Activated B cell treated with CpG ODN at 0.5 μM for 24 hours (primary cell): Measurements from ENCODE around the gene NAT14. TPM values are rescaled to one million over a fixed set of nuclear protein-coding genes. Genes with fewer than 3 reads are reported as not detected.

Source experiments
- ATAC-seq: fragments of 200-7000 bp; cut with Tn5 transposase; one replicate; pipeline ENCODE4 v1.10.0; 2021; ENCODE audit warnings: low read depth, mild to moderate bottlenecking, moderate library complexity
- CTCF ChIA-PET: fragments of 350-600 bp; sonication (Branson Sonifier 250); formaldehyde crosslinking; loops from one replicate; lab custom pipeline; 2021; ENCODE audit warnings: antibody characterized with exemption; lab: Charles Lee
- POLR2A ChIA-PET: fragments of 350-600 bp; sonication (Branson Sonifier 250); formaldehyde crosslinking; loops from one replicate; lab custom pipeline; 2021; ENCODE audit warnings: antibody characterized with exemption; lab: Charles Lee
- DNase-seq: peaks from one replicate; pipeline ENCODE4 v3.0.0; 2022
- H3K27ac Mint-ChIP-seq: one replicate; pipeline ENCODE4 v1.8.0; 2020; ENCODE audit warnings: mixed read lengths
- H3K27me3 Mint-ChIP-seq: one replicate; pipeline ENCODE4 v1.8.0; 2021; ENCODE audit warnings: mixed read lengths
- H3K36me3 Mint-ChIP-seq: one replicate; pipeline ENCODE4 v1.8.0; 2021; ENCODE audit warnings: low read depth, mixed read lengths
- H3K4me1 Mint-ChIP-seq: one replicate; pipeline ENCODE4 v1.8.0; 2021; ENCODE audit warnings: mixed read lengths
- H3K4me3 Mint-ChIP-seq: one replicate; pipeline ENCODE4 v1.8.0; 2020; ENCODE audit warnings: mild to moderate bottlenecking, mixed read lengths
- H3K9me3 Mint-ChIP-seq: one replicate; pipeline ENCODE4 v1.8.0; 2020; ENCODE audit warnings: mixed read lengths
- intact Hi-C: fragments of 100-400 bp; cut with micrococcal nuclease; formaldehyde crosslinking; loops from one replicate; pipeline ENCODE4 v1.15.1; 2024
- total RNA-seq: library from RNA; stranded (reverse); gene quantifications from 2 replicates; pipeline ENCODE4 v1.2.3, GENCODE V29; 2022
- TF ChIP-seq, protein P1 (sequence below): fragments of 200-600 bp; IDR thresholded peaks from one replicate; pipeline ENCODE4 v1.8.0; 2022; ENCODE audit warnings: antibody characterized with exemption, mild to moderate bottlenecking

Gene NAT14
- total RNA-seq, 1 donor from 2014 or later, result 13.8 TPM

DNA sequence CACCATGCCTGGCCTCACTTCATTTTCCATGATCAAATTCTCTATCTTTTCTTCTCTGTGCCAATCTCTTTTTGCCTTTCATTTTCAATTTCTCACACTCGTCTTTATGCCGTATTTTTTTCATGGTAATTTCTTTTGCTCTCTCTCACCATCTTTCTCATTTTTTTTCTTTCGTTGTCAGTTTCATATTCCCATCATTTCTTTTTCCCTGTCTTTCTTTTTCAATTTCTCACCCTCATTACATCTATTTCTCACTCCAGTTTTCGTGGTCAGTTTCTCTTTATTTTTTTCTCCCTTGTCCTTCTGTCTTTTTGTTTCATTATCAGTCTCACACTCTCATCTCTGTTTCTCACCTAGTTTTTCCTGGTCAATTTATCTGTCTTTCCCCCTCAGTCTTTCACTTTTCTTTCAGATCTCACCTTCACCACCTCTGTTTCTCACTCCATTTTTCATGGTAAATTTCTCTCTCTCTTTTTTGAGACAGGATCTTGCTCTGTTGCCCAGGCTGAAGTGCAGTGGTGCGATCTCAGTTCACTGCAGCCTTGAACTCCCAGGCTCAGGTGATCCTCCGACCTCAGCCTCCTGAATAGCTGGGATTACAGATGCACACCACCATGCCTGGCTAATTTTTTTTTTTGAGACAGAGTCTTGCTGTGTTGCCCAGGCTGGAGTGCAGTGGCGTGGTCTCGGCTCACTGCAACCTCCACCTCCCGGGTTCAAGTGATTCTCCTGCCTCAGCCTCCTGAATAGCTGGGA is 17.4 kb downstream of the NAT14 start:
- no peaks in the 10 kb centered on the region for H3K36me3 Mint-ChIP-seq
- TF ChIP-seq, protein P1, sequence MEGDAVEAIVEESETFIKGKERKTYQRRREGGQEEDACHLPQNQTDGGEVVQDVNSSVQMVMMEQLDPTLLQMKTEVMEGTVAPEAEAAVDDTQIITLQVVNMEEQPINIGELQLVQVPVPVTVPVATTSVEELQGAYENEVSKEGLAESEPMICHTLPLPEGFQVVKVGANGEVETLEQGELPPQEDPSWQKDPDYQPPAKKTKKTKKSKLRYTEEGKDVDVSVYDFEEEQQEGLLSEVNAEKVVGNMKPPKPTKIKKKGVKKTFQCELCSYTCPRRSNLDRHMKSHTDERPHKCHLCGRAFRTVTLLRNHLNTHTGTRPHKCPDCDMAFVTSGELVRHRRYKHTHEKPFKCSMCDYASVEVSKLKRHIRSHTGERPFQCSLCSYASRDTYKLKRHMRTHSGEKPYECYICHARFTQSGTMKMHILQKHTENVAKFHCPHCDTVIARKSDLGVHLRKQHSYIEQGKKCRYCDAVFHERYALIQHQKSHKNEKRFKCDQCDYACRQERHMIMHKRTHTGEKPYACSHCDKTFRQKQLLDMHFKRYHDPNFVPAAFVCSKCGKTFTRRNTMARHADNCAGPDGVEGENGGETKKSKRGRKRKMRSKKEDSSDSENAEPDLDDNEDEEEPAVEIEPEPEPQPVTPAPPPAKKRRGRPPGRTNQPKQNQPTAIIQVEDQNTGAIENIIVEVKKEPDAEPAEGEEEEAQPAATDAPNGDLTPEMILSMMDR, result no peak
- no peaks in the 10 kb centered on the region for H3K27me3 Mint-ChIP-seq
- ChIA-PET POLR2A (interaction anchor here (2.1 kb wide), 1 partner anchor 26 kb away, joined by 21 read pairs; the partner anchor contains the start of gene ZNF628), CTCF (no interaction called here)
- no peak overlapping the region for H3K27ac Mint-ChIP-seq
- intact Hi-C loops, result loop anchor here (2.0 to 10.0 kb wide), 5 partner anchors 18 to 848 kb away; partner anchors contain the start of genes NAT14 and ZNF628
- H3K4me3 Mint-ChIP-seq, result no peak overlapping the region
- ATAC-seq, result no peak
- H3K9me3 Mint-ChIP-seq, result no peaks in the 10 kb centered on the region
- DNase-seq, result no peak
- H3K4me1 Mint-ChIP-seq, result peaks cover 11% of the 10 kb centered on the region

DNA sequence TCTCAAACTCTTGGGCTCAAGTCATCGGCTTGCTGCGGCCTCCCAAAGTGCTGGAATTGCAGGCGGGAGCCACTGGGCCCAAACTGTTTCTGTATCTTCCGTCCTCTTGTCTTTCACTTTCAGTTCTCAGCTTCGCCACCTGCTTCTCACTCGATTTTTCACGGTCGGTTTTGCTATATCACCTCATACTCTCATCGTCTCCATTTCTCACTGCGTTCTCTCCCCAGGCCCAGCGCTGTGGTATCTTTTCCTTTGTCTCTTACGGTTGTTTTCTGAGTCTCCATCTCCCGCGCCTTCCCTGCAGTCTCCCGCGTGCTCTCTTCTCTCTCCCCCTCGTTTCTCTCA is 18.1 kb downstream of the NAT14 start:
- ChIA-PET POLR2A (interaction anchor here (0.5 to 2.1 kb wide), 13 partner anchors 27 to 1044 kb away, joined by 3 to 21 read pairs (median 7); partner anchors contain the start of genes FIZ1, PPP1R12C, U2AF2 and UBE2S), CTCF (interaction anchor here (0.7 to 2.5 kb wide), 25 partner anchors 9 to 622 kb away, joined by 3 to 82 read pairs (median 6); partner anchors contain the start of genes ISOC2, NAT14, TMEM238 and ZNF579)
- peak overlapping the region; percentile 91 for H3K27ac Mint-ChIP-seq
- TF ChIP-seq, protein P1, result no peak
- no peak for ATAC-seq
- no peaks in the 10 kb centered on the region for H3K9me3 Mint-ChIP-seq
- H3K4me3 Mint-ChIP-seq, result peak overlapping the region; percentile 88
- H3K36me3 Mint-ChIP-seq, result no peaks in the 10 kb centered on the region
- intact Hi-C loops, result loop anchor here (1.0 to 10.0 kb wide), 6 partner anchors 18 to 848 kb away; partner anchors contain the start of genes NAT14 and ZNF628
- H3K4me1 Mint-ChIP-seq, result peaks cover 11% of the 10 kb centered on the region
- no peak for DNase-seq
- H3K27me3 Mint-ChIP-seq, result peaks cover 3% of the 10 kb centered on the region

DNA sequence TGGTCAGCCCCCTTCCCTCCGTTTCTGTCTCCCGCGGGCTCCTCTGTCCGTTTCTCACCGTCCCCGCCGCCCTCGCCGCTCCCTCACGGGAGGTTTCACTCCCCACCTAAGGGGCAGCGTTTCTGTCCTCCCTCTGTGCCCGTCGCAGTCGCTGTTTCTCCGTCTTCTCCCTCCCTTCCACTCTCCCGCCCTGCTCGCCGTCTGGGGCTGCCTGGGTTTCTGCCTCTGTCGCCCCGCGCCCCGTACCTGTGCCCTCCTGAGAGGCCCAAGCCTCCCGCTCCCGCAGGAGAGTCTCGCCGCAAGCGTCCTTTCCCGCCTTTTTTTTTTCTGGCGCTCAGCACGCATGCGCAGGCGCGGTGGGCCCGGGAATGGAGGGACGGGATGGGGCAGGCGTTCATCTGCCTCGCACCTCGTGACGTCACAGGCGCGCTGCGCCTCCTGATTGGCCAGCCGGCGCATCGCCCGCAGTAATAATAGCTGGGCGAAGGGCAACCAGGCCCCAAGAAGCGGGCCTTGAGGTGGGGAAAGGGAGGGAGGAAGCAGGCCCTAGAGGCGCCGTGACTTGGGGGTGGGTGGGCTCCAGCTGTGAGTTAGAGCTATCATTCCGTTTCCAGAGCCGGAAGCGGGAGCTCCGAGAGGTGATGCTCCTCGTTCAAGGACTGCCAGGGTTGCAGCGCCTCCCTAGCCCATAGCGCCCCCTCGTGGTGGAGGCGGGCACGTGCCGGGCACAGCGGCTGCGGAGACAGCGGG is 18.7 kb downstream of the NAT14 start:
- TF ChIP-seq, protein P1, result peak; percentile 79
- POLR2A ChIA-PET, result interaction anchor here (0.5 to 2.1 kb wide), 21 partner anchors 17 to 1044 kb away, joined by 3 to 21 read pairs (median 5); partner anchors contain the start of genes FIZ1, ISOC2, KMT5C and NAT14
- peak overlapping the region; percentile 88 for H3K4me3 Mint-ChIP-seq
- no peaks in the 10 kb centered on the region for H3K9me3 Mint-ChIP-seq
- peaks cover 11% of the 10 kb centered on the region for H3K4me1 Mint-ChIP-seq
- H3K27me3 Mint-ChIP-seq, result peaks cover 3% of the 10 kb centered on the region
- peak; percentile 97 for DNase-seq
- H3K27ac Mint-ChIP-seq, result peak overlapping the region; percentile 91
- intact Hi-C loops, result loop anchor here (1.0 to 10.0 kb wide), 8 partner anchors 19 to 849 kb away; partner anchors contain the start of genes NAT14 and ZNF628
- CTCF ChIA-PET, result interaction anchor here (0.5 to 2.5 kb wide), 38 partner anchors 8 to 622 kb away, joined by 3 to 82 read pairs (median 5); partner anchors contain the start of genes ISOC2, NAT14, TMEM238 and ZNF579
- no peaks in the 10 kb centered on the region for H3K36me3 Mint-ChIP-seq
- ATAC-seq, result peak; percentile 95

DNA sequence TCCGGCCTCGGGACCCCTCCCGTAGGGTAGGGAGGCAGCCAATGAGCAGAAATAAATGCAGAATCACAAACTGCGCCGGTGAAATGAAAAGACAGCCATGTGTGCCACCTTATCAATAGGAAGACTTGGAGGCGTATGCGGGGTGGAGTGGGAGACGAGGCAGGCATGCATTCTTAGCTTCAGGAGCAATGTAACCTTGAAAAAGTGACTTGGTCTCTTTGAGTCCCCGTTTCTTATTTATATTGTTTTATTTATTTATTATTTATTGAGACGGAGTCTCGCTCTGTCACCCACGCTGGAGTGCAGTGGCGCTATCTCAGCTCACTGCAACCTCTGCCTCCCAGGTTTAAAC is 19.2 kb downstream of the NAT14 start:
- H3K36me3 Mint-ChIP-seq, result no peaks in the 10 kb centered on the region
- ChIA-PET CTCF (interaction anchor here (0.5 to 2.5 kb wide), 32 partner anchors 10 to 623 kb away, joined by 3 to 82 read pairs (median 5); partner anchors contain the start of genes ISOC2, NAT14, TMEM238 and ZNF579), POLR2A (interaction anchor here (0.6 to 2.1 kb wide), 19 partner anchors 17 to 564 kb away, joined by 3 to 21 read pairs (median 5); partner anchors contain the start of genes FIZ1, ISOC2, KMT5C and NAT14)
- H3K4me1 Mint-ChIP-seq, result peaks cover 11% of the 10 kb centered on the region
- TF ChIP-seq, protein P1, result no peak
- intact Hi-C loops, result loop anchor here (1.0 to 10.0 kb wide), 4 partner anchors 36 to 849 kb away; no protein-coding TSS in a partner anchor
- ATAC-seq (no peak), DNase-seq (no peak)
- H3K4me3 Mint-ChIP-seq, result peak overlapping the region; percentile 88
- H3K27ac Mint-ChIP-seq, result peak overlapping the region; percentile 91
- H3K9me3 Mint-ChIP-seq, result no peaks in the 10 kb centered on the region
- H3K27me3 Mint-ChIP-seq, result peaks cover 3% of the 10 kb centered on the region
